ENCODE results near the gene ATXN7L3.
"Not testable (repeated sequence)": the region's sequence is repeated elsewhere in the genome, so short reads cannot be mapped to it uniquely, and the experiment has no call there.

ATXN7L3 gene

DNA sequence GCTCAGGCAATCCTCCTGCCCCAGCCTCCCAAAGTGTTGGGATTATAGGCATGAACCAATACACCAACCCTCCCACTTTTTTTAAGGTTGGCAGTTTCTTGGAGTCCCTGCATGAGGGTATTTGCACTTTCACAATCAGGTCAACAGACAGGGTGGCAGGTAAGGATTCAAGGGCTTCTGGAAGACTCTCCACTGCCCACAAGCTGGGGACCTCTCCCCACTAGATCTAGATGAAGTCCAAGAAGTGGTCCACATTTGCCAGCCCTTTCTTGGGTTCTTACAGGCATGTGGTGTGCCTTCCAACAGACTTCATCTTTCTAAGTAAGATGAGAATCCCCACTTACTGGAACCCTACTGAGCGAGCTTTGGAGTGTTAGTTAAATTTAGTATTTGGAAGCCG is 25.3 kb downstream of the ATXN7L3 start:
- no peak for DNase-seq

DNA sequence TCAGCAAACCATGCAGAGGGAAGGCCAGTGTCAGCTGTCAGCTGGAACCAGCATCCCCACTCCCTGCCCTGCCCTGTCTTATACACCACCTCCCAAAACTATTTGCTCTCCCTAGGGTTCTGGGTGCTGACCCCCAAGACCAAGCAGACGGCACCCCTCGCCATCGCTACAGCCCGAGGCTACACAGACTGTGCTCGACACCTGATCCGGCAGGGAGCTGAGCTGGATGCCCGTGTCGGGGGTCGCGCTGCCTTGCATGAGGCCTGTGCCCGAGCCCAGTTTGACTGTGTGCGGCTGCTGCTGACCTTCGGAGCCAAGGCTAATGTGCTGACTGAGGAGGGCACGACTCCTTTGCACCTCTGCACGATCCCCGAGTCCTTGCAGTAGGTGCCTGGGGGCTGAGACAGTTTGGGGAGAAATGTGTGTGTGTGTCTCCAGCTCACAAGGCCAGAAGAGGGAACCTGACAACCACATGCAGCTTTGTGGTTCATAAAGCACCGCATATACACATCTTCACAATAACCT is 27.7 kb downstream of the ATXN7L3 start:
- no peak for DNase-seq

DNA sequence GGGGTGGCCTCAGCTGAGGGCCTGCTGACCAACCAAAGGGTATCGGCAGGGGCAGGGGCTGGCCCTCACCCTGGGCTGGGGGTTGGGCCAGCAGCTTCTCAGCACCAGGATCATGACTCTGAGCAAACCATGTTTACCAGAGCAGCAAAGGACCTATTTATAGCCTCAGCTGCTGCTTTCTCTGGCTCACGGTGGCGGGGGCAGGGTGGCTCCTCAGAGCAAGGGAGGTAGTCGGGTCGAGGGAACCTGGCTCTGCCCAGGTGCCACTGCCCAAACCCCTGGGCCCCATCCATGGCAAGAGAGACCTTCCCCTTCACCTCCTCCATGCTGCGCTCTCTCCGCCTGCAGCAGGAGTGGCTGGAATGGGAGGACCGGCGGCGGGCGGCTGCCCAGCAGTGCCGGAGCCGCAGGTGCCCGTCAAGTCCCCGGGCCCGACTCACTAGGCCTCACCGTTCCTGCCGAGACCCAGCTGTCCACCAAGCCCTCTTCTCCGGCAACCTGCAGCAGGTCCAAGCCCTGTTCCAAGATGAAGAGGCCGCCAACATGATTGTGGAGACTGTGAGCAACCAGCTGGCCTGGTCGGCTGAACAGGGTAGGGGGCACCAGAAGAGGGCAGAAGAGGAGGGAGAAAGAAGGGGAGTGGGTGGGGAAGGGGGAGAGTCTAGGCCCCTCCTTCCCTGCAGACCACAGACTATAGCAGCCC is 29.0 kb downstream of the ATXN7L3 start, which contains the start of gene ASB16:
Gene ASB16, plus strand, starts transcription at position 206 of the 703 bp plus-strand sequence. Its CDS starts 86 bp downstream, at position 292.
- no peak for DNase-seq

DNA sequence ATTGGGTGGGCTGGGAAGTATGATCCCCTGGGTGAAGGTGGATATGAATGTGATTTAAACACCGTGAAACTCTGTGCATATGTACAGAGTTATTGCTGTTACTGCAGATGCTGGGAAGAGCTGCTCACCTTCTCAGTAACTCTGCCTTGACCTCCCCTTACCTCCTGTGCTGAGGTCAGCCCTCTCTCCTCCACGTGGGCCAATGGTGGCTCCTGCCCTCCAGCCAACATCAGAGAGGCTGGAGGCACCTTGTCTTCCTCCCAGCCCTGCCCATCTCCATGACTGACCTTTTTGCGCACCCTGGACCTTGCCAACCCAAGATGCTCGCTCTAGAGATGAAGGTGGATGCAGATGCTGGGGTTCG is 29.6 kb downstream of the ATXN7L3 start:
- no peak for DNase-seq

DNA sequence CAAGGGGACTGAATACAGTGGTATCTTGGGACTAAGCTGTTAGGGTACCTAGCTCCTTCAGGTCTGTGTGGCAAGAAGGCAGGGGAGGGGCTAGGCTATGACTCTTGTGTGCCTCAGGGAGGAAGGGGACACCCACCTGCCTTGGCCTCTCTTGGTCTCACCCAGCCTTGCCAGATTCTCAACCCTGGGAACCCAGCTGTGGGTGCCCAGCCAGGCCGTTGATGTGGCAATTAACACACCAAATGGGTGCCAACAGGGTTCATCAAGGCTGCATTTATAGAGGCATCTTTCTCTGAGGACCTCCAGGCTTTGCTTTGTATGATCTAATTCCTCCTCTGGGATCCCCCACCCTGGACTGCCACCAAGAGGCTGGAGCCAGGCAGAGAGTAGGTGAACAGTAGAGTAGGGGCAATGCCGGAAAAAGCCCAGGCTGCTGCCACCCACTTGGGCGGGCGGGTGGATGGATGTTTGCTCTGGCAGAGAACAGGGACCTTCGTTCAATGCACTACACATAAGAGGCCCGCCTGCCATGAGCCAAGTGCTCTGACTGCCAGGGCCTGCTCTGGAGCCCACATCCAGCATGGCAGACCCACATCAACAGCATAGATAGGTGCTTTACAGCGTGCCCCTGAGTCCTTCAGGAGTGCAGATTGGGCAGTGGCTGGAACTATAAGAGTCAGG is 32.4 kb downstream of the ATXN7L3 start:
- DNase-seq, result no peak

DNA sequence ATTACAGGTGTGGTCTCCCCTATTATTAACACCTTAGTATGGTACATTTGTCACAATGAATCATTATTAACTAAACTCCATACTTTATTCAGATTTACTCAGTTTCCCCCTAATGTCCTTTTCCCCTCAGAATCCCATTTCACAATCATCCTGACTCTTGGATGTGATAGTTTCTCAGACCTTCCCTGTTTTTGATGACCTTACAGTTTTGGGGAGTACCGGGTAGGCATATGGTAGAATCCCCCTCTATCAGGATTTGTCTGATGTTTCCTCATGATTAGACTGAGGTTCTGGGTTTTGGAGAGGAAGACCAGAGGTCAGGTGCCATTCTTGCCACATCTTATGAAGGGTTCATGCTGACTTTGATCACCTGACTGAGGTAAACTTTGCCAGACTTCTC is 35.2 kb downstream of the ATXN7L3 start:
- no peak for DNase-seq

DNA sequence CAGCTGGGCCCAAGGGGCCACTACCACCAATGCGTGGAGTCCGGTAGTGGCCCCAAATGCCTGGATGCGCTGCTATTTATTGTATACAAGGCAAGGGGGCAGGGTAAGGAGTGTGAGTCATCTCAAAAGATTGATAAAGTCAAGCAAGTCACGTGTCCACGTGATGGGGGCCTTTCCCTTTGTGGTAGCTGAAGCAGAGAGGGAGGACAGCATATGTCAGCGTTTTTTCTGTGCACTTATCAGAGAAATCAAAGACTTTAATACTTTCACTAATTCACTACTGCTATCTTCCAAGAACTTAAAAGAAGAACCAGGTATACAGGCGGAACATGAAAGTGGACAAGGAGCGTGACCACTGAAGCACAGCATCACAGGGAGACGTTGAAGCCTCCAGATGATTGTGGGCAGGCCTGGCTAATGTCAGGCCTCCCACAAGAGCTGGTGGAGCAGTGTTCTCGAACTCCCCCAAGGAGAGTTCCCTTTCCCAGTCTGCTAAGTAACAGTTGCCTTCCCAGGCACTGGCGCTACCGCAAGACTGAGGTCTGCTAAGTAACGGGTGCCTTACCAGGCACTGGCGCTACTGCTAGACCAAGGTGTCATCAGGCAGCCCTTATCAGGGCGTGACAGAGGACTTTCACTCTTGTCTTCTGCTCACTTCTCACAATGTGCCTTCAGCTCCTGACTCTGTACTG is 40.0 kb downstream of the ATXN7L3 start:
- DNase-seq, result no peak

DNA sequence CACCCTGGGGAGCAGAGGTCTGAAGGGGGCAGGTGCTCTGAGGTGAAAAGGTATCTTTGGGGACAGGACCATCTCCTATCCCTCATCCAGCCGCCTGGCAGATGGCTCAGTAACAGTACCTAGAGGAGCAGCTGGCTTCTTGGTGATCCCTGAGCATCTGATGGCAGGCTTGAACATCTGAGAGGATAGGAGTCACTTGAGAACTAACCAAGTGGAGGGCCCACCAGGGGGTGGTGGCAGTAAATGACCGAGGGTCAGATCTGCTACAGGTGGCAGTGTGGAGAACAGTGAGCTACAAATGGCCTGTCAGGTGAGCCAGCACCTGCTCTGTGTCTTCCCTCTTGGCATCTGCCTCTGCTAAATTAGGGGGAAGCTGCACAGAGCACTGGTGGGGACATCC is 44.2 kb downstream of the ATXN7L3 start:
- DNase-seq, result no peak

DNA sequence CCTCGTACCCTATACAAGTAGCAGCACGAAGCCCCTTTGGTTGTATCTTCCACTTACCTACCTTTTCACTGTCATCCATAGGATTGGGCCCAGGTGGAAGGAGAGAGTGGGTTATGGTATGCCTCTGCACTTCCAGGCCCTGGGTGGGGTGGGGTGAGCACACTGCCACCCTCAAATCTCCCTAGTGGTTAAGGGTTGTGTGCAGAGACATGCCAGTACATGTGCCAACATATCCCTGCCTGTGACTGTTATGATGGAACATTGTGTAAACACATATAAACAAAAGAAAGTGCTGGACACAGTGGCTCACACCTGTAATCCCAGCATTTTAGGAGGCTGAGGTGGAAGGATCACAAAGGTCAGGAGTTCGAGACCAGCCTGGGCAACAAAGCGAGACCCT is 46.8 kb downstream of the ATXN7L3 start:
- no peak for DNase-seq

DNA sequence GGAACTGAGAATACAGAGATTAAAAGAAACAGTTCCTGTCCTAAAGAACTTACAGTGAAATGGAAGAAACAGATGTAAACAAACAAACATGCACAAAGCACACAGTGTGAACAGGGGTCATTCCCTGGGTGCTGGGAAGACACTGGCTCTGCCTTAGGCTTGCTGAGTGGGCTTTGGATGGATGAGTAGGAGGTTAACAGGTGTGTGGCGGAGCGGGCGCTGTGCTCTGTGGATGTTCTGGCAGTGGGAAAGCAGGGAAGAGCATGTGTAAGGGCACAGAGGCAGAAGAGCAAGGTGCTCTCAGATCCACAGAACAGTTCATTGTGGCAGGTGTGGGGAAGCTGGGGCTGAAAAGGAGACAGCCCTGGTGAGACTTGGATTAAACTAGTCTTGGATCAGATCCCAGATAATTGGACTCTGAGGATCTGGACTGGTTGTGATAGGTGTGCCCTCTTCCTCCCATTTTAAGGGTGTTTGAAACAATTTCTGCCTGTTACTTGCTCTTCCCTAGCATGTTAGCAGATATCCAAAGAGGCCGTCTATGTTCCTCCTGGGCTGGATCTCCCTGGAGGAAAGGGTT is 49.8 kb downstream of the ATXN7L3 start:
- DNase-seq, result no peak

DNA sequence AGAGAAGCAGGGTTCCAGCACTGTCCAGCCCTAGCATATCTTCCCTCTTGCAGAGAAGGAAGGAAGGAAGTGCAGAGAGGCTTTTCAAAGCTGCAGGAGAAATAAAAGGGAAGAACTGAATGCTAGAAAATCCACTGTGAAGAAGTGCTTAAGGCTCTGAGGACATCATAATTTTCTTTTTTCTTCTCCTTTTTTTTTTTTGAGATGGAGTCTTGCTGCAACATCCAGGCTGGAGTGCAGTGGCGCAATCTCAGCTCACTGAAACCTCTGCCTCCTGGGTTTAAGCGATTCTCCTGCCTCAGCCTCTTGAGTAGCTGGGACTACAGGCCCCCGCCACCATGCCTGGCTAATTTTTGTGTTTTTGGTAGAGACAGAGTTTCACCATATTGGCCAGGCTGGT is 50.6 kb downstream of the ATXN7L3 start:
- DNase-seq, result not testable (repeated sequence)

DNA sequence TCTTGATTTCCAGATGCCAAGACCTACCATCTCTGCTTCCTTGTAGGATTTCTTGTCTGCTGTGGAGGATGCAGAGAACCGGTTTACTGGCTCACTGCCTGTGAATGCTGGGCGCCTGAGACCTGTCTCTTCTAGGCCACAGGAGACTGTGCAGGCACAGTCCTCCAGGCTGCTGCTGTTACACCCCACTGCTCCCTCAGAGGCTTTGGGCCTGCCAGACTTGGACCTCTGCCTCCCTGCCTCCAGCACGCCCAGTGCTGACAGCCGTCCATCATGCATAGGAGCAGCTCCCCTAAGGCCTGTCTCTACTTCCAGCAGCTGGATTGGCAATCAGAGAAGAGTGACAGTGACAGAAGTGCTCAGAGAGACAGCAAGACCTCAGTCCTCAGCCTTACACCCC is 51.9 kb downstream of the ATXN7L3 start:
- DNase-seq, result no peak

DNA sequence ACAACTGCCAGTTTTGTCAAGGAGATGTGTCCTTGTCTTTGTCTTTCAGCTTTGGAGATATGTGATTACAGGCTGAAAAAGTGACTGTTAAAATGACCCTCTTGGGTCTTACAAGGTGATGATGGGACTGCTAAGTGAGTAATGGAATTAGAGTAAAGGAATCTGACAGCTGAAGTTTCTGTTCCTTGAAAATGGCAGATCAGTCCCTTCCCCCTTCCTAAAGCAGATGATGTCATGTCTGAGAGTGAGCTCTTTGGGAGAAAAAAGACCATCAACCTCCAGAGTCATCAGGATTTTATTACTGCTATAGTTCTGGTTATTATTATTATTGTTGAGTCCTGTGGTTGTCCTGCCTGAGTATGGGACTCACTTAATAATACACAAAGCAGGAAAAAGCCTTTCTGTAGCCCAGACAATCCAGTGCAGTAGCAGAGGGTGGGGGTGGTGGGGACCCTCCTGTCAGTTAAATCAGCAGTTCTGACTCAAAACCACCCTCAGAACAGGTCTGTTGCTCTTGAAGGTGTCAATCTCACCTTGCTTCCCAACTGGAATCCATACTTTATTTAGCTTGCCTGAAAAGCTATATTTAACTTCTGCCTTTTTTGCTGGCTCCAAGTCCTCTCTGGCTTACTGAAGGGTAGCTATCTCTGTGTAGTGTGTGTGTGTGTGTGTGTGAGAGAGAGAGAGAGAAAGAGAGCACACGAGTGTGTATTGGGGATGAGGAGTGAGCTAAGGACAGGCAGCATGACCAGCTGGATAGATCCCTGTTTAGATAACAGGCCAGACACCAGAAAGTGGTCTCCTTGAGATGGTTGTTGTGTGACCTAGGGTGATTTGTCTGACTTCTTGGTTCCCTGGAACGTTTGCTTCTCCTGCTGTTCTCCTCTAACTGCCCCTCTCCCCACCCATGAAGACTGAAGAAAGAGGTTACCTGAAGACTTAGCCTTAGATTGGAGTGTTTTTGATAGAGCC is 53.0 kb downstream of the ATXN7L3 start:
- DNase-seq, result no peak

DNA sequence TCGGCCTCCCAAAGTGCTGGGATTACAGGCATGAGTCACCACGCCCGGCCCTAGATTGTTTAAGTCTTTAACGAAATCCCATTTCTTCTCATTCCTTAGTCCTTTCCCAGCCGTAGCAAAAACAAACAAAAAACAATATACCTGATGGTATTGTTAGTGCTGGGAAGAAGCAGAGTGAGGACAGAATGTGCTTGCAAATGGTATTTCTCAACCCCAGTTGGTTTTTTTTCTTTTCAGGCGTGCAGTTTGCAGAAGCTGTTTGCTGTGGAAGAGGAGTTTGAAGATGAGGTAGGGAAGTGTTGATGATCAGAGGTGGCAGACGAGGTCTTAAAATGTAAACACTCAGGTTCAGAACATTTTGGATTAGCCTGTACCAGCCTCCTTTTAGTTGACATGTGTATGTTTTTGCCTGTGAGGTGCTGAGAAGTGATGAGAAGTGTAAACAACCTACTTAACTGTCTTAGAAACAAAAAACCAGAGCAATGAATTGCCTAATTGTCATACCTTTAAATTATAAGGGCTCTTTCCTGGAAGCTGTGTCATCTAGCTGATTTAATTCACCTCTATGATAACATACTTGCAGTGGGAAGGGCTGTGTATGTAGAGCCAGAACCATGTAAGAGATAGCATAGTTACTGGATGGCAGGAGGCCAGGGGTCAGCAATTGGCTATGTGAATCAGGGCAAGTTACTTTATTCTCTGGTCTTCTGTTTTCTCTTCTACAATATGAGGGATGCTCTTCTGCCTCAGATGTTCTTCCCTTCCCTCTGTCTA is 54.5 kb downstream of the ATXN7L3 start:
- DNase-seq, result no peak

DNA sequence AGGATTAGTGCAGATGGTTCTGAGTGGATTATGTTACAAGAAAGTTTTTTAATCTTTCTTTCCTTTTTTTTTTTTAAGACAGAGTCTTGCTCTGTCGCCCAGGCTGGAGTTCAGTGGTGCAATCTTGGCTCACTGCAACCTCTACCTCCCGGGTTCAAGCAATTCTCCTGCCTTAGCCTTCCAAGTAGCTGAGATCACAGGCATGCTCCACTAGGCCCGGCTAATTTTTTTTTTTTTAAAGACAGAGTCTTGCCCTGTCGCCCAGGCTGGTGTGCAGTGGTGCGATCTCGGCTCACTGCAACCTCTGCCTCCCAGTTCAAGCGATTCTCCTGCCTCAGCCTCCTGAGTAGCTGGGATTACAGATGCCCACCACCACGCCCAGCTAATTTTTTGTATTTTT is 55.8 kb downstream of the ATXN7L3 start:
- DNase-seq, result not testable (repeated sequence)
